HG02938 (cell line): ENCODE measurements around the gene LRFN3.
"Not testable (repeated sequence)": the region's sequence is repeated elsewhere in the genome, so short reads cannot be mapped to it uniquely, and the experiment has no call there.

Source experiments
- ATAC-seq: cut with Tn5 transposase; IDR thresholded peaks from one replicate; pipeline ENCODE4 v1.9.1; 2021; ENCODE audit warnings: mild to moderate bottlenecking, moderate library complexity; ENCODE audit not compliant: unreplicated experiment

Gene LRFN3

DNA sequence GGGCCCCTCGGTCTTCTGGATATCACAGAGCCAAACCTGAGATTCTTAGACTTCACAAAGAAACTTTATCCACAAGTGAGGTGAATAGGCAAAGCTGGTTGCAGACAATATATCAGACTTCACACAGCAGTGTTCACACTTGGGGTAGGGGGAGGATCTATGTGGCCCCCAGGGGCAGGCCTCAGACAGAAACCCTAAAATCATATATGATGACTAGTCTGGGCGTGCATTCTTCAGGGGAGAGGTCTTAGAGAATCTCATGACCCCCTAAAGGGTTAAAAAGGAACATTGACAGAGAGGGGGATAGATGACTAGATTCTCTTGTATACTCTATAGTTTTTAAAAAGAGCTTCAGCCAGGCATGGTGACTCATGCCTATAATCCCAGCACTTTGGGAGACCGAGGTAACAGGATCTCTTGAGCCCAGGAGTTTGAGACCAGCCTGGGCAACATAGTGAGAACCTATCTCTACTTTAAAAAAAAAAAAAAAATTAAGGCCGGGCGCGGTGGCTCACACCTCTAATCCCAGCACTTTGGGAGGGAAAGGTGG is 30.9 kb upstream of the LRFN3 start:
- no peak for ATAC-seq

DNA sequence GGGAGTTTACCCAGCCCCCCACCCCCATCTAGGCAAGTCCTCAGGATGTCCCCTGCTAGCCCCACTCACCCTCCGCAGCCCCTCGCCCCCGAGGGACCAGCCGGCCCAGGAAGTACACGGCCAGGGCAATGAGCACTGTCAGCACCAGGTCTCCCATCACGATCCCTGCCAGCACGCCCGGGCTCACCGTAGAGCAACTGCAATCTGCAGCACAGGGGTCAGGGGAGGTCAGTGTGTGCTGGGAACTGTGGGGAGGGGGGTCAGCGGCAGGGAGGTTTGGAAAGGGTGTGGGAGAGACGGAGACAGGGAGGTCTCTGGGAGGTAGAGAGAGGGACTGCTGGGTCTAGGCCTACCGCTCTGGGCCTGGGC is 28.8 kb upstream of the LRFN3 start:
- ATAC-seq, result no peak

- ATAC-seq, result no peak
Observed at GRCh38 chr19:35908010-35908441, 28.1 kb upstream of the LRFN3 start, which contains the start of gene TYROBP. TSS of gene TYROBP (minus strand) at chr19:35908295. CDS start at chr19:35908228, 67 bp downstream.

- no peak for ATAC-seq
Observed at GRCh38 chr19:35908973-35909683, 27.0 kb upstream of the LRFN3 start.

- no peak for ATAC-seq
Observed at GRCh38 chr19:35909684-35910035, 26.5 kb upstream of the LRFN3 start.

- ATAC-seq, result not testable (repeated sequence)
Observed at GRCh38 chr19:35910355-35910754, 25.8 kb upstream of the LRFN3 start.

DNA sequence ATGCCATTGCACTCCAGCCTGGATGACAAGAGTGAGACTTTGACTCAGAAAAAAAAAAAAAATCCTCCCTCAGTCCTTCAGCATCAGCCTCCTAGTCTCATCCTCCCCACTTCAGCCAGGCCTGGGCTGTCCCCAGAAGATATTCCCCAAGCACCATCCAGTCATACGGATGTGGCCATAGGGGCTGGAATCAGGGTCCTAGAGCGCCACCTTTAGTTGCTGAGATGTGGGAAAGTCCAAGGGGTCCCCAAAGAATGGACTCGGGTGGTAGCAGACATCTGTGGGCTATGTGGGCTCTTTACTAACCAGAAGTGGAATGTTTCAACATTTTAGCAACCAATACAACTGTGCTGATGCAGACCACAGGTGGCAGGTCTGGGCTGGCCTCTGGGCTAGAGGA is 25.0 kb upstream of the LRFN3 start:
- ATAC-seq, result no peak

DNA sequence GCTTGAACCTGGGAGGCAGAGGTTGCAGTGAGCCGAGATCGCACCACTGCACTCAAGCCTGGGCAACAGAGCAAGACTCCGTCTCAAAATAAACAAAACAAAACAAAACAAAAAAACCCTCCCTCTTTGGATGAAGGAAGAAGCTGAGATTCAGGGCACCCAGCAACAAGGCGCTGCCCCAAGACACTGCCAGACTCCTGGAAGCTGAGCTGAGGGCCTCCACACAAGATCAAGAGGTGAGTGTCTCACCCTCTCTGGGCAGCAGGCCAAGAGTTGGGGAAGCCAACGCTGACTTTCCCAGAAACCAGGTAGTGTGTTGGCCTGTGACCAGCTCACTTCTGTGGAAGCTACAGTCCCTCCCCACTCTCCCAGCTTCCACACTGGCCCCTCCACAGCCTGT is 24.4 kb upstream of the LRFN3 start:
- no peak for ATAC-seq

GRCh38 chr19:35913589-35913988 is 22.6 kb upstream of the LRFN3 start:
- no peak for ATAC-seq

DNA sequence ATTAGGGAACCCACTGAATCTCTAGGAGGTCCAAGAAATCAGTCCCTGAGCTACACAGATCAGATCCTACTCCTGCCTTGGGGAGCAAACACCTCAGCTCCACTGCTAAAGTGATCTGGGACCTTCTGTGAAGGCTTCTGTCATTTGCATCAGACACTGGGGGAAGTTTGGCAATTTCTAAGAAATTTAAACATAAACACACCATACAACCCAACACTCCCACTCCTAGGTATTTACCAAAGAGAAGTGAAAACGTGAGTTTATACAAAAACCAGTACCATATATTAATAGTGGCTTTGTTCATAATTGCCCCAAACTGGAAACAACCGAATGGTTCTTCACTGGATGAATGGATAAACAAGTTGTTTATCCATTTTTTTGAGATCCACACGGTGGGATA is 20.7 kb upstream of the LRFN3 start:
- ATAC-seq, result no peak

DNA sequence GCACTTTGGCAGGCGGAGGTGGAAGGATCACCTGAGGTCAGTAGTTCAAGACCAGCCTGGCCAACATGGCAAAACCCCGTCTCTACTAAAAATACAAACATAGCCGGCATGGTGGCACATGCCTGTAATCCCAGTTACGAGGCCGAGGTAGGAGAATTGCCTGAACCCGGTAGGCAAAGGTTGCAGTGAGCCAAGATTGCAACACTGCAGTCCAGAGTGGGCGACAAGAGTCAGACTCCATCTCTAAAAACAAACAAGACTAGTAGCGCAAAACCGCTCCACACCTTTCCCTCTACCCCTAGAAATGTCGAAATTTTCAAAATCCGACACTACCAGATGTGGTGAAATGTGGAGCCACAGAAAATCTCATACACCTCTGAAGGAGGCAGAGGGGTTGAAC is 16.9 kb upstream of the LRFN3 start:
- no peak for ATAC-seq

- ATAC-seq, result no peak
Observed at GRCh38 chr19:35921012-35921411, 15.2 kb upstream of the LRFN3 start.

- ATAC-seq, result no peak
Observed at GRCh38 chr19:35925501-35925900, 10.7 kb upstream of the LRFN3 start.

DNA sequence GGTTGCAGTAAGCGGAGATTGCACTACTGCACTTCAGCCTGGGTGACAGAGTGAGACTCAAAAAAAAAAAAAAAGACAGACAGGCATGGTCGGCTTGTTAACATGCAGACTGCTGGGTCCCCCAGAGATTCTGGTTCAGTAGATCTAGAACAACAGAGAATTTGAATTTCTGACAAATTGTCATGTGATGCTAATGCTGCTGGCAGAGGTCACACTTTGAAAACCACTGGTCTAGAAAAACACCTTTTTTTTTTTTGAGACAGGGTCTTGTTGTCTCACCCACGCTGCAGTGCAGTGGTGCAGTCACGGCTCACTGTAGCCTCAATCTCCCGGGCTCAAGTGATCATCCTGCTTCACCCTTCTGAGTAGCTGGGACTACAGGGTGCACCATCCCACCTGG is 7.7 kb upstream of the LRFN3 start:
- ATAC-seq, result no peak

GRCh38 chr19:35929876-35930275 is 6.3 kb upstream of the LRFN3 start:
- no peak for ATAC-seq

- ATAC-seq, result peak; percentile 90
Observed at GRCh38 chr19:35931161-35931873, 4.9 kb upstream of the LRFN3 start.

DNA sequence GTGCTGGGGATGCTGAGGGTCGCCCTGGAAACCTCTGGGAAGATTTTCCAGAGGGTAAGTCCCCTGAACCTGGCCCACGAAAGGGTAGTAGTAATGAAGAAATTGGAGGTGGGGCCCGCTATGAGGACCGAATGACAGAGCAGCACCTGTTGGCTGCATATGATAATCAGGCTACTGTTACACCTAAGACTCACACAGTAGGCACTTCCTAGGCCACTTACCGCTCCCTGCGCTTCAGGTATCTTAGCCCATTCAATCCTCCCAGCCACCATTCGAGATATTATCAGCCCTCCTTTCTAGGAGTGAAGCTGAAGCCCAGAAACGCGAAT is 4.3 kb upstream of the LRFN3 start:
- ATAC-seq, result no peak

GRCh38 chr19:35932291-35932936 is 3.8 kb upstream of the LRFN3 start:
- no peak for ATAC-seq

GRCh38 chr19:35936738-35937268 is 629 bp downstream of the LRFN3 start:
- ATAC-seq, result no peak

DNA sequence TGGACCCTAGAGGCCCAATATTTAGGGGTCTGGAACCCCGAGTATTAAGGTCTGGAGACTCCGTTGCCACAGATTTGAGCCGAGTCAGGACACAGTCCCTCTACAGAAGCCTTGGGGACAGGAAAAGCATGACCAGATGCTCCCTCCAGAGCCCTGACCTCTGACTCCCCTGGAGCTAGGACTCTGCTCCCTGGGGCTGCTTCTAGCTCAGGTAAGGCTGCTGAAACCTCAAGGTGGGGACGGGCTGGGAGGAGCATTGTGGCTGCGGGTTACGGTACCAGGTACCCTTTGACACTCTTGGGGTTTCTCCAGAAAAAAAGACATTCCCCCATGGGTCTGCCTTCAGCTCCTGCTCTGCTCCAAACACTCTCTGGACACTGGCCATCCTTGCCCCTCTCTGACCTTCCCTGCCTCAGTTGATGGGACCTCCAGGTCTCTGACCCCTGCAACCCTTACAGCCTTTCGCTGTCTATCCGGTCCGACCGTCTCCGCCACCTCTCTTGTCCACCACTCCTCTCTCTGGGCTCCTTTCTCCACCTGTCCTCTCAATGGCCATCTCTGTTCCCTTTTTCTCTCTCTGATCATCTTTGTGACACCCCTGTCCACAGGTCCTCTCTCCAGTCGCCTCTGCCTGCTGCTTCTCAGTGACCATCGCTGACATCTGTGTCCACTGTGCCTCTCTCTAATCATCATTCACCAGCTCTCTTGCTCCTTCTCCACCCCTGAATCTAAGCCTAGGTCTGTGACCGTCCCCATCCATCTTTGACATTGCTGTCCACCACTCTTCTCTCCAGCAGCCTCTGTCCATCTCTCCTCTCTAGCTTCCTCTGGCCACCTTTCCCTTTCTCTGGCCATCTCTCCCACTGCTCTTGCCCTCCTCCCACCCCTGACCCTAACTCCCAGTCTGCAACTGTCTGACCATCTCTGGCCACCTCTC is 1.4 kb downstream of the LRFN3 start:
- ATAC-seq, result no peak
